Osteoblast (primary cell): ENCODE data around the gene BICRA. TPM values are rescaled to one million over a fixed set of nuclear protein-coding genes. Genes with fewer than 3 reads are reported as not detected.

ENCODE experiments used
- DNase-seq: peaks from one replicate; pipeline ENCODE4 v3.0.0; 2011; ENCODE audit warnings: low spot score, mixed read lengths; ENCODE audit not compliant: insufficient read length; ENCODE audit errors: missing footprints
- H2AFZ ChIP-seq: 2 replicates; pipeline ENCODE4 v1.6.0; 2011; ENCODE audit warnings: mild to moderate bottlenecking, low read length
- H3K27ac ChIP-seq: 2 replicates; pipeline ENCODE4 v1.5.1; 2011; ENCODE audit warnings: mild to moderate bottlenecking, low read depth, low read length, moderate library complexity
- H3K27me3 ChIP-seq: 2 replicates; pipeline ENCODE4 v1.6.0; 2012; ENCODE audit warnings: mild to moderate bottlenecking, control low read depth, inconsistent platforms, low read length, moderate library complexity; ENCODE audit not compliant: insufficient read depth
- H3K36me3 ChIP-seq: 2 replicates; pipeline ENCODE4 v1.5.1; 2011; ENCODE audit warnings: mild to moderate bottlenecking, low read length, control low read depth, moderate library complexity; ENCODE audit not compliant: insufficient read depth
- H3K4me1 ChIP-seq: 2 replicates; pipeline ENCODE4 v1.5.1; 2011; ENCODE audit warnings: mild to moderate bottlenecking, low read length, control low read depth, moderate library complexity; ENCODE audit not compliant: insufficient read depth
- H3K4me2 ChIP-seq: 2 replicates; pipeline ENCODE4 v1.6.0; 2011; ENCODE audit warnings: mild to moderate bottlenecking, low read length; ENCODE audit not compliant: insufficient read depth
- H3K4me3 ChIP-seq: fragments of 200-600 bp; sonication (generic); 3 replicates; pipeline ENCODE4 v1.5.1; 2012; ENCODE audit warnings: mild to moderate bottlenecking, low read length, inconsistent platforms; ENCODE audit not compliant: insufficient read depth
- H3K79me2 ChIP-seq: 2 replicates; pipeline ENCODE4 v1.6.0; 2012; ENCODE audit warnings: mild to moderate bottlenecking, low read length, control low read depth, inconsistent platforms; ENCODE audit not compliant: insufficient read depth
- H3K9me3 ChIP-seq: 2 replicates; pipeline ENCODE4 v1.5.1; 2011; ENCODE audit warnings: low read depth, low read length, control low read depth
- H4K20me1 ChIP-seq: 2 replicates; pipeline ENCODE4 v1.6.0; 2012; ENCODE audit warnings: mild to moderate bottlenecking, low read length, control low read depth; ENCODE audit not compliant: insufficient read depth
- CTCF ChIP-seq: IDR thresholded peaks from 2 replicates; pipeline ENCODE4 v1.5.1; 2011; ENCODE audit warnings: mild to moderate bottlenecking, low read depth, low read length, moderate library complexity; ENCODE audit errors: extremely low read depth
- total RNA-seq: library from RNA; depleted of rRNA; stranded (reverse); fragments of >200 nt; gene quantifications from 2 replicates; pipeline ENCODE4 v1.2.3, GENCODE V29; 2012

Gene BICRA
- total RNA-seq, 1 donor = 4.7 TPM

- peak; percentile 58 for DNase-seq
- Histone ChIP-seq H2AFZ (no peak overlapping the region), H3K4me2 (no peak overlapping the region), H3K4me1 (no peaks in the 10 kb centered on the region), H3K9me3 (no peaks in the 10 kb centered on the region), H3K4me3 (no peak overlapping the region), H3K36me3 (peaks cover 29% of the 10 kb centered on the region), H3K79me2 (peaks cover 9% of the 10 kb centered on the region), H3K27ac (no peak overlapping the region), H3K27me3 (no peaks in the 10 kb centered on the region), H4K20me1 (peaks cover 13% of the 10 kb centered on the region)
- no peak for TF ChIP-seq CTCF
These were observed 87.7 kb downstream of the BICRA start for GRCh38 chr19:47696635-47697034.

- Histone ChIP-seq H3K27ac (peak overlapping the region; percentile 18), H3K27me3 (no peaks in the 10 kb centered on the region), H3K36me3 (peaks cover 31% of the 10 kb centered on the region), H2AFZ (no peak overlapping the region), H3K79me2 (peaks cover 3% of the 10 kb centered on the region), H3K9me3 (no peaks in the 10 kb centered on the region), H3K4me1 (no peaks in the 10 kb centered on the region), H3K4me3 (no peak overlapping the region), H4K20me1 (peaks cover 8% of the 10 kb centered on the region), H3K4me2 (no peak overlapping the region)
- peak; percentile 99 for TF ChIP-seq CTCF
- DNase-seq = peak; percentile 99
These were observed 89.1 kb downstream of the BICRA start for GRCh38 chr19:47697863-47698609.

- Histone ChIP-seq H3K4me2 (no peak overlapping the region), H4K20me1 (peaks cover 8% of the 10 kb centered on the region), H3K9me3 (no peaks in the 10 kb centered on the region), H3K36me3 (peaks cover 30% of the 10 kb centered on the region), H3K27me3 (no peaks in the 10 kb centered on the region), H3K79me2 (no peaks in the 10 kb centered on the region), H3K27ac (no peak overlapping the region), H3K4me3 (no peak overlapping the region), H2AFZ (no peak overlapping the region), H3K4me1 (no peaks in the 10 kb centered on the region)
- no peak for TF ChIP-seq CTCF
- peak; percentile 81 for DNase-seq
These were observed 89.9 kb downstream of the BICRA start for GRCh38 chr19:47698631-47699359.

GRCh38 chr19:47699360-47699917 is 90.5 kb downstream of the BICRA start:
- peak; percentile 99 for DNase-seq
- Histone ChIP-seq H4K20me1 (peaks cover 8% of the 10 kb centered on the region), H3K27me3 (no peaks in the 10 kb centered on the region), H3K79me2 (no peaks in the 10 kb centered on the region), H2AFZ (no peak overlapping the region), H3K4me1 (no peaks in the 10 kb centered on the region), H3K36me3 (peaks cover 30% of the 10 kb centered on the region), H3K4me3 (no peak overlapping the region), H3K27ac (no peak overlapping the region), H3K9me3 (no peaks in the 10 kb centered on the region), H3K4me2 (no peak overlapping the region)
- TF ChIP-seq CTCF = peak; percentile 67
